ENCODE data around the gene DCXR.

DNA sequence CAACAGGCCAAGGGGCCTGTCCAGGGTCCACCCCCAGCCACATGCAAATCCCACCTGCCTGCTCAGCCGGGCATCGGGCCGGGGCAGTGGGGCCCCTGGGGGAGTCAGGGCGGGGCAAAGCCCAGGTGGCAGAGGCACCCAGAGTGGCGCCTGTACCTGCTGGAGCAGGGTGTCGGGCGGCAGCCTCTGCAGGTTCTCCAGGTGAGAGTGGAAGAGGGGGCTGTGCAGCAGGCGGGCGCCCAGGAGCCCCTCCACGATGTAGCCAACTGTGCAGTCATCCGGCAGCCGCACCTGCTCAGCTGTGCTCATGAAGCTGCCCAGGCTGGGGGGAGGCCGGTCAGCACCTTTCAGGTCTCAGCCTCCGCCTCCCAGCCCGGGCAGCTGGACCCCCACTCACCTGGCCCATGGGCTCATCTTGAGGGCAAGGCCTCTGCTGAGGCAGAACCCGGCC lies 12.0 kb upstream of the DCXR start:
- TF ChIP-seq CTCF (IDR thresholded peaks at IDR 0.05), result no peak
- no peak for TF ChIP-seq POLR2A (IDR thresholded peaks at IDR 0.05)

All from esophagus squamous epithelium (tissue), 4 donors.